H9 (cell line): Measurements from ENCODE around the gene ATF7. TPM values are rescaled to one million over a fixed set of nuclear protein-coding genes. Genes with fewer than 3 reads are reported as not detected.

ENCODE experiments used
- DNase-seq: peaks from one replicate; pipeline ENCODE4 v3.0.0-alpha.2; 2017
- H2AFZ ChIP-seq: one replicate; pipeline ENCODE4 v1.6.1; 2013; ENCODE audit warnings: mild to moderate bottlenecking, low read length, control low read depth, moderate library complexity
- H2AK5ac ChIP-seq: 2 replicates; pipeline ENCODE4 v1.6.1; 2013; ENCODE audit warnings: low read length, control low read depth, mixed read lengths; ENCODE audit not compliant: insufficient read length
- H2BK120ac ChIP-seq: one replicate; pipeline ENCODE4 v1.6.1; 2013; ENCODE audit warnings: low read depth, mild to moderate bottlenecking, low read length, control low read depth, inconsistent platforms; ENCODE audit not compliant: poor library complexity, severe bottlenecking
- H2BK12ac ChIP-seq: 2 replicates; pipeline ENCODE4 v1.6.1; 2013; ENCODE audit warnings: low read length, control low read depth, mixed read lengths, low read depth; ENCODE audit not compliant: insufficient read length
- H2BK15ac ChIP-seq: 2 replicates; pipeline ENCODE4 v1.6.1; 2013; ENCODE audit warnings: low read depth, low read length, control low read depth
- H2BK20ac ChIP-seq: one replicate; pipeline ENCODE4 v1.6.1; 2013; ENCODE audit warnings: low read depth, mild to moderate bottlenecking, low read length, control low read depth, inconsistent platforms; ENCODE audit not compliant: poor library complexity, severe bottlenecking
- H2BK5ac ChIP-seq: 2 replicates; pipeline ENCODE4 v1.6.1; 2013; ENCODE audit warnings: low read length, control low read depth, mixed read lengths; ENCODE audit not compliant: insufficient read length
- H3K14ac ChIP-seq: 2 replicates; pipeline ENCODE4 v1.6.1; 2013; ENCODE audit warnings: low read length, control low read depth; ENCODE audit not compliant: insufficient read depth
- H3K18ac ChIP-seq: 2 replicates; pipeline ENCODE4 v1.6.1; 2013; ENCODE audit warnings: low read depth, mild to moderate bottlenecking, mixed read lengths, low read length, control low read depth; ENCODE audit not compliant: insufficient read length
- H3K23ac ChIP-seq: 2 replicates; pipeline ENCODE4 v1.6.1; 2013; ENCODE audit warnings: low read length, control low read depth, mixed read lengths, low read depth; ENCODE audit not compliant: insufficient read length
- H3K23me2 ChIP-seq: 2 replicates; pipeline ENCODE4 v1.6.1; 2013; ENCODE audit warnings: low read depth, mild to moderate bottlenecking, mixed read lengths, low read length, control low read depth; ENCODE audit not compliant: insufficient read length, poor library complexity, severe bottlenecking
- H3K27ac ChIP-seq: 2 replicates; pipeline ENCODE4 v1.5.1; 2013; ENCODE audit warnings: low read length, control low read depth, mixed read lengths, low read depth; ENCODE audit not compliant: insufficient read length
- H3K27me3 ChIP-seq: 2 replicates; pipeline ENCODE4 v1.6.1; 2013; ENCODE audit warnings: low read length, control low read depth, inconsistent platforms; ENCODE audit not compliant: insufficient read depth
- H3K4ac ChIP-seq: 2 replicates; pipeline ENCODE4 v1.6.1; 2013; ENCODE audit warnings: low read depth, mild to moderate bottlenecking, control low read depth, inconsistent platforms, low read length, moderate library complexity
- H3K4me1 ChIP-seq: 2 replicates; pipeline ENCODE4 v1.6.1; 2013; ENCODE audit warnings: low read length, control low read depth, inconsistent platforms; ENCODE audit not compliant: insufficient read depth
- H3K4me2 ChIP-seq: 2 replicates; pipeline ENCODE4 v1.6.1; 2013; ENCODE audit warnings: low read length, control low read depth, mixed read lengths; ENCODE audit not compliant: insufficient read length, insufficient read depth
- H3K56ac ChIP-seq: 2 replicates; pipeline ENCODE4 v1.6.1; 2013; ENCODE audit warnings: low read depth, mild to moderate bottlenecking, mixed read lengths, low read length, control low read depth; ENCODE audit not compliant: insufficient read length
- H3K79me1 ChIP-seq: 2 replicates; pipeline ENCODE4 v1.6.1; 2013; ENCODE audit warnings: low read depth, mild to moderate bottlenecking, moderate library complexity, low read length, control low read depth, inconsistent platforms; ENCODE audit not compliant: insufficient read depth, poor library complexity, severe bottlenecking
- H3K79me2 ChIP-seq: 2 replicates; pipeline ENCODE4 v1.6.1; 2013; ENCODE audit warnings: low read length, control low read depth, inconsistent platforms; ENCODE audit not compliant: insufficient read depth
- H3K9ac ChIP-seq: 2 replicates; pipeline ENCODE4 v1.6.1; 2013; ENCODE audit warnings: low read length, control low read depth, mixed read lengths; ENCODE audit not compliant: insufficient read length; ENCODE audit errors: extremely low read depth
- H3K9me3 ChIP-seq: one replicate; pipeline ENCODE4 v1.6.1; 2013; ENCODE audit warnings: low read depth, low read length, inconsistent platforms; ENCODE audit not compliant: control insufficient read depth
- H3T11ph ChIP-seq: one replicate; pipeline ENCODE4 v1.6.1; 2013; ENCODE audit warnings: mild to moderate bottlenecking, low read length, control low read depth, inconsistent platforms
- H4K20me1 ChIP-seq: one replicate; pipeline ENCODE4 v1.6.1; 2013; ENCODE audit not compliant: control insufficient read depth, insufficient read length, insufficient read depth
- H4K5ac ChIP-seq: 2 replicates; pipeline ENCODE4 v1.6.1; 2013; ENCODE audit warnings: low read depth, mild to moderate bottlenecking, mixed read lengths, low read length, control low read depth; ENCODE audit not compliant: insufficient read length
- H4K8ac ChIP-seq: replicated peaks from 2 replicates; pipeline ENCODE4 v1.6.1; 2013; ENCODE audit warnings: low read length, control low read depth, mixed read lengths, low read depth; ENCODE audit not compliant: insufficient read length
- H4K91ac ChIP-seq: 2 replicates; pipeline ENCODE4 v1.6.1; 2013; ENCODE audit warnings: low read depth, mild to moderate bottlenecking, moderate library complexity, mixed read lengths, low read length, control low read depth; ENCODE audit not compliant: insufficient read length
- H3K27ac Mint-ChIP-seq, 3 experiments: 2 replicates in 2 of 3; 3 replicates in 1 of 3; pipeline ENCODE4 v1.8.0; 2020 to 2021; ENCODE audit warnings: mixed read lengths in 3 of 3, mild to moderate bottlenecking in 1 of 3, moderate library complexity in 1 of 3
- H3K27me3 Mint-ChIP-seq: 2 replicates; pipeline ENCODE4 v1.8.0; 2021; ENCODE audit warnings: low read depth, mild to moderate bottlenecking, moderate library complexity, mixed read lengths
- H3K36me3 Mint-ChIP-seq, 3 experiments: 2 replicates in 2 of 3; 3 replicates in 1 of 3; pipeline ENCODE4 v1.8.0; 2020 to 2021; ENCODE audit warnings: low read depth in 3 of 3, mixed read lengths in 3 of 3; ENCODE audit not compliant: insufficient read depth in 1 of 3
- H3K4me1 Mint-ChIP-seq, 2 experiments: 2 replicates each; pipeline ENCODE4 v1.8.0; 2020; ENCODE audit warnings: mixed read lengths in 2 of 2
- H3K4me3 Mint-ChIP-seq, 2 experiments: 2 replicates in 1 of 2; 3 replicates in 1 of 2; pipeline ENCODE4 v1.8.0; 2020 to 2021; ENCODE audit warnings: mild to moderate bottlenecking in 2 of 2, mixed read lengths in 2 of 2, moderate library complexity in 1 of 2
- H3K9me3 Mint-ChIP-seq, 2 experiments: 2 replicates in 1 of 2; 3 replicates in 1 of 2; pipeline ENCODE4 v1.8.0; 2020; ENCODE audit warnings: mild to moderate bottlenecking in 2 of 2, mixed read lengths in 2 of 2, moderate library complexity in 1 of 2
- WGBS: extraction: QIAGEN DNeasy Blood & Tissue Kit; methylation state at CpG from one replicate; pipeline ENCODE4 v1.1.7; 2013; ENCODE audit warnings: missing lambda C conversion rate, low lambda C conversion rate, mixed read lengths; ENCODE audit not compliant: insufficient read length; ENCODE audit errors: extremely low coverage; 5-methylcytosine and 5-hydroxymethylcytosine counted together
- total RNA-seq: library from RNA; stranded (reverse); gene quantifications from 2 replicates; pipeline ENCODE4 v1.2.1, GENCODE V29; 2021
- TF ChIP-seq, protein P1 (sequence below): fragments of 200-600 bp; sonication (generic); conservative IDR thresholded peaks from 3 replicates; pipeline ENCODE4 v1.8.0; 2021; ENCODE audit warnings: antibody characterized with exemption, mild to moderate bottlenecking

The ATF7 gene
- total RNA-seq, 1 experiment from 2014 or later = 17.7 TPM

DNA sequence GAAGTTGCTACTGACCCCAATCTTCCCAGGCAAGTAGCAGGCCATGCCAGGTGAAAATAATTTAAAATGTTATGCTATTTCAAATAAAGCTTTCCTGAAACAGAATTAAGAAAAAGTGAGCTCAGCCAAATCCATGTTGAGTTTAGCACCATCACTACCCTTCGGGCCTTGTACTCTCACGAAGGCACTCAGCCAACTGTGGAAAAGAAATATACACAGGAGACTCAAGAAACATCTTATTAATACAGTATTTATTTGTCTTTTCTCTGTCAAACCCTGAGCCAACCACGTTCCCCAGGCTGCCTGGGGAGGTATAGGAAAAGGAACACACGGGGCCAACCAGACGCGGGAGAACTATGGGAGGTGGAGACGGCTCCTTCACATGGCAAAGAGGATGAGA is 38.8 kb upstream of the ATF7 start:
- H2BK20ac ChIP-seq = no peak overlapping the region

More for the DNA sequence above, 38.8 kb upstream of the ATF7 start:
- Histone ChIP-seq H2AFZ (no peak overlapping the region), H3K23me2 (no peaks in the 10 kb centered on the region), H3K27me3 (no peaks in the 10 kb centered on the region), H3K14ac (no peak overlapping the region), H3K4me1 (no peaks in the 10 kb centered on the region), H3K23ac (no peak overlapping the region), H3K9me3 (no peaks in the 10 kb centered on the region), H2BK120ac (no peak overlapping the region), H4K5ac (no peak overlapping the region), H4K8ac (no peak overlapping the region), H2BK5ac (no peak overlapping the region), H3T11ph (no peak overlapping the region), H3K4me2 (no peak overlapping the region), H3K4ac (no peak overlapping the region), H2BK15ac (no peak overlapping the region), H2BK12ac (no peak overlapping the region), H4K91ac (no peak overlapping the region), H3K27ac (no peak overlapping the region), H3K79me2 (no peaks in the 10 kb centered on the region), H3K79me1 (no peaks in the 10 kb centered on the region), H3K18ac (no peak overlapping the region), H3K56ac (no peak overlapping the region), H4K20me1 (no peaks in the 10 kb centered on the region), H3K9ac (no peak overlapping the region), H2AK5ac (no peak overlapping the region)
- WGBS = no CpG with 5 or more reads among the region's 7 CpGs
- no peak for DNase-seq
- Mint-ChIP-seq H3K27ac (peak overlapping the region in 2 of 3 experiments; percentile 57 to 84; a peak in 3 of 7 replicates), H3K36me3 (peaks cover 47 to 74% (median 62%) of the 10 kb centered on the region in 3 experiments), H3K27me3 (no peaks in the 10 kb centered on the region), H3K9me3 (no peaks in the 10 kb centered on the region), H3K4me3 (no peak overlapping the region), H3K4me1 (peaks cover 2 to 4% of the 10 kb centered on the region in 2 experiments)
- TF ChIP-seq, protein P1, sequence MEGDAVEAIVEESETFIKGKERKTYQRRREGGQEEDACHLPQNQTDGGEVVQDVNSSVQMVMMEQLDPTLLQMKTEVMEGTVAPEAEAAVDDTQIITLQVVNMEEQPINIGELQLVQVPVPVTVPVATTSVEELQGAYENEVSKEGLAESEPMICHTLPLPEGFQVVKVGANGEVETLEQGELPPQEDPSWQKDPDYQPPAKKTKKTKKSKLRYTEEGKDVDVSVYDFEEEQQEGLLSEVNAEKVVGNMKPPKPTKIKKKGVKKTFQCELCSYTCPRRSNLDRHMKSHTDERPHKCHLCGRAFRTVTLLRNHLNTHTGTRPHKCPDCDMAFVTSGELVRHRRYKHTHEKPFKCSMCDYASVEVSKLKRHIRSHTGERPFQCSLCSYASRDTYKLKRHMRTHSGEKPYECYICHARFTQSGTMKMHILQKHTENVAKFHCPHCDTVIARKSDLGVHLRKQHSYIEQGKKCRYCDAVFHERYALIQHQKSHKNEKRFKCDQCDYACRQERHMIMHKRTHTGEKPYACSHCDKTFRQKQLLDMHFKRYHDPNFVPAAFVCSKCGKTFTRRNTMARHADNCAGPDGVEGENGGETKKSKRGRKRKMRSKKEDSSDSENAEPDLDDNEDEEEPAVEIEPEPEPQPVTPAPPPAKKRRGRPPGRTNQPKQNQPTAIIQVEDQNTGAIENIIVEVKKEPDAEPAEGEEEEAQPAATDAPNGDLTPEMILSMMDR = no peak
